Bronchial epithelial cell (primary cell): ENCODE measurements around the gene IL17C. TPM values are rescaled to one million over a fixed set of nuclear protein-coding genes. Genes with fewer than 3 reads are reported as not detected.
"Not testable (repeated sequence)": the region's sequence is repeated elsewhere in the genome, so short reads cannot be mapped to it uniquely, and the experiment has no call there.

Experiments
- DNase-seq: peaks from one replicate; pipeline ENCODE4 v3.0.0-alpha.2; 2010; ENCODE audit warnings: low read depth
- FAIRE-seq: peaks from 2 replicates; lab custom pipeline; 2011; peaks lifted over from hg19 to GRCh38; lab: Jason Lieb, UNC
- H3K27me3 ChIP-seq: 2 replicates; pipeline ENCODE4 v1.5.1; 2011; ENCODE audit warnings: low read length; ENCODE audit not compliant: control insufficient read depth, insufficient read depth
- H3K36me3 ChIP-seq: 2 replicates; pipeline ENCODE4 v1.5.1; 2011; ENCODE audit warnings: low read length; ENCODE audit not compliant: control insufficient read depth, insufficient read depth
- H3K4me3 ChIP-seq: 2 replicates; pipeline ENCODE4 v1.5.1; 2011; ENCODE audit warnings: mild to moderate bottlenecking, low read depth, low read length, control low read depth
- total RNA-seq: library from RNA; depleted of rRNA; stranded (reverse); fragments of >200 nt; gene quantifications from 2 replicates; pipeline ENCODE4 v1.2.1, GENCODE V29; 2014
- TF ChIP-seq, protein P1 (sequence below): IDR thresholded peaks from 2 replicates; pipeline ENCODE4 v1.5.1; 2011; ENCODE audit warnings: mild to moderate bottlenecking, moderate library complexity, low read length, control low read depth, inconsistent platforms; ENCODE audit not compliant: insufficient read depth, severe bottlenecking

The IL17C gene
- total RNA-seq, 1 donor from 2014 or later = under 0.01 TPM

GRCh38 chr16:88605186-88606147, 32.9 kb upstream of the IL17C start:
- H3K4me3 ChIP-seq = no peak overlapping the region
- H3K27me3 ChIP-seq = no peaks in the 10 kb centered on the region
- DNase-seq = no peak
- H3K36me3 ChIP-seq = peaks cover 34% of the 10 kb centered on the region
- TF ChIP-seq, protein P1, sequence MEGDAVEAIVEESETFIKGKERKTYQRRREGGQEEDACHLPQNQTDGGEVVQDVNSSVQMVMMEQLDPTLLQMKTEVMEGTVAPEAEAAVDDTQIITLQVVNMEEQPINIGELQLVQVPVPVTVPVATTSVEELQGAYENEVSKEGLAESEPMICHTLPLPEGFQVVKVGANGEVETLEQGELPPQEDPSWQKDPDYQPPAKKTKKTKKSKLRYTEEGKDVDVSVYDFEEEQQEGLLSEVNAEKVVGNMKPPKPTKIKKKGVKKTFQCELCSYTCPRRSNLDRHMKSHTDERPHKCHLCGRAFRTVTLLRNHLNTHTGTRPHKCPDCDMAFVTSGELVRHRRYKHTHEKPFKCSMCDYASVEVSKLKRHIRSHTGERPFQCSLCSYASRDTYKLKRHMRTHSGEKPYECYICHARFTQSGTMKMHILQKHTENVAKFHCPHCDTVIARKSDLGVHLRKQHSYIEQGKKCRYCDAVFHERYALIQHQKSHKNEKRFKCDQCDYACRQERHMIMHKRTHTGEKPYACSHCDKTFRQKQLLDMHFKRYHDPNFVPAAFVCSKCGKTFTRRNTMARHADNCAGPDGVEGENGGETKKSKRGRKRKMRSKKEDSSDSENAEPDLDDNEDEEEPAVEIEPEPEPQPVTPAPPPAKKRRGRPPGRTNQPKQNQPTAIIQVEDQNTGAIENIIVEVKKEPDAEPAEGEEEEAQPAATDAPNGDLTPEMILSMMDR = no peak
- FAIRE-seq = no peak

DNA sequence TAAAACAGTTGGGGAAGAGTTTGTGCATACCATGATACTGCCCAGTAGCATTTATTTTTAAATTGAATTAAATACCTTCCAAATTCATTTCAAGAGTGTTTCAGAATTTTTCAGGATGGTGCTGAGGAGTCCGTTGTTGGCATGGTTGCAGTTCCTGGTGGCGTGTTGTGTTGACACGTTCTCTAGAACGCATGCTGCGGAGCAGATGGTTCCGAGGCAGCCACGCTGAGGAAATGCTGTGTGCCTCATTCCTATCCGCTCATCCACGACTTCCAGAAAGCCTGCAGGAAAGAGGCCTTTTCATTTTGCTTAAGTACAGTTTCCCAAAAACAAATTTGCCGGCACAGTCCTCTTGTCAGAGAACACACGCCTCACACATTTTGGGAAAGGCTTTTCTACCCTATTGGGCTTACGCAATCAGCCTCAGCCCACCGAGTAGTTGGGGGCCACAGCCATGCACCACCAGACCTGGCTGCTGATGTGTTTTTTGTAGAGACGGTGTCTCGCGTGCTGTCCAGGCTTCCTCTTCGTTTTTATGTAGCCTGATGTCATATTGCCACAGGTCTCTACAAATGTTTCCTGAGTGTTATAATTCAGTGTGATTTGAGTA, 32.1 kb upstream of the IL17C start:
- Histone ChIP-seq H3K4me3 (no peak overlapping the region), H3K36me3 (peaks cover 36% of the 10 kb centered on the region), H3K27me3 (no peaks in the 10 kb centered on the region)
- TF ChIP-seq, protein P1 = no peak
- DNase-seq (no peak), FAIRE-seq (no peak)

DNA sequence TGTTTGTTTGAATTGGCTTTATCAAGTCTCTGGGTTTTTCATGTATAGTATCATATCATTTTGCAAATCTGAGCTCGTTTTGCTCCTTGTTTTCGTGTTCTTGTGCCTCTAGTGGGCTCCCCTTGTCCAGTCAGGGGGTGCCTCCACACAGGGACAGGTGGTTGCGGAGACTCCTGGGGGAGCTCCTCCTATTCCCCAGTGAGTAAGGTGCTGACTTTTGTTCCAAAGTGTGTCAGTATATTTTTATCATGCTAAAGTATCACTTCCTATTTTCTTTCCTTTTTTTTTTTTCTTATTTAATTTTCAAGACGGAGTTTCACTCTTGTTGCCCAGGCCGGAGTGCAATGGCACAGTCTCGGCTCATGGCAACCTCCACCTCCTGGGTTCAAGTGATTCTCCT, 30.3 kb upstream of the IL17C start:
- TF ChIP-seq, protein P1 = no peak

DNA sequence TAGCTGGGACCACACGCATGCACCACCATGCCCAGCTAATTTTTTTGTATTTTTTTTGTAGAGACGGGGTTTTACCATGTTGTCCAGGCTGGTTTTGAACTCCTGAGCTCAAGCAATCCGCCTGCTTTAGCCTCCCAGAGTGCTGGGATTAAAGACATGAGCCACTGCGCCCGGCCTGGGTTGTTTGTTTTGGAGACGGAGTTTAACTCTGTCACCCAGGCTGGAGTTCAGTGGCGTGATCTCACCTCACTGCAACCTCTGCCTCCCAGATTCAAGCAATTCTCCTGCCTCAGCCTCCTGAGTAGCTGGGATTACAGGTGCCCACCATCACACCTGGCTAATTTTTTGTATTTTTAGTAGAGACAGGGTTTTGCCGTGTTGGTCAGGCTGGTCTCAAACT, 28.9 kb upstream of the IL17C start:
- FAIRE-seq, H3K27me3 ChIP-seq, DNase-seq, H3K4me3 ChIP-seq: not testable (repeated sequence)
- peaks cover 32% of the 10 kb centered on the region for H3K36me3 ChIP-seq

More for the DNA sequence above, 30.3 kb upstream of the IL17C start:
- FAIRE-seq (no peak), DNase-seq (no peak)
- Histone ChIP-seq H3K27me3 (no peaks in the 10 kb centered on the region), H3K36me3 (peaks cover 32% of the 10 kb centered on the region), H3K4me3 (no peak overlapping the region)

DNA sequence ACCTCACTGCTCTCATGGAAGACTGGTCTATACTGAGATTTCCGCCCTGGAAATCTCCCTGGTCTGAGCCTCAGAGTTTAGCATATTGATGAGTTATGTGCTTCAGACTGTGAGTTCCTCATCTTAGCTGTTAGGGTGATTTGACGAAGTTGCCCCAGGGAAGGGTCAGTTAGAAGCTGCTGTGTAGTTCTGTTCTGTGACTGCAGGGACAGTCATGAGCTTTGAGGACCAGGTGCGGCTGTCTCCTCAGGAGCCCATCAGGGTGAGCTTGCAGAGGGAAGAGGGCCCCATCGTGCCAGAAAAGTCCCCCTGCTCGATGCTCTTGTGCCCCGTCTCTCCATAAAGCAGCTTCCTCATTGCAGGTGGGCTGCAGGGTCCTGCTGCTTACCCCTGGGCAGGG, 28.3 kb upstream of the IL17C start:
- DNase-seq = no peak
- Histone ChIP-seq H3K27me3 (no peaks in the 10 kb centered on the region), H3K4me3 (no peak overlapping the region), H3K36me3 (peaks cover 28% of the 10 kb centered on the region)
- FAIRE-seq = no peak
- TF ChIP-seq, protein P1 = peak; percentile 5

DNA sequence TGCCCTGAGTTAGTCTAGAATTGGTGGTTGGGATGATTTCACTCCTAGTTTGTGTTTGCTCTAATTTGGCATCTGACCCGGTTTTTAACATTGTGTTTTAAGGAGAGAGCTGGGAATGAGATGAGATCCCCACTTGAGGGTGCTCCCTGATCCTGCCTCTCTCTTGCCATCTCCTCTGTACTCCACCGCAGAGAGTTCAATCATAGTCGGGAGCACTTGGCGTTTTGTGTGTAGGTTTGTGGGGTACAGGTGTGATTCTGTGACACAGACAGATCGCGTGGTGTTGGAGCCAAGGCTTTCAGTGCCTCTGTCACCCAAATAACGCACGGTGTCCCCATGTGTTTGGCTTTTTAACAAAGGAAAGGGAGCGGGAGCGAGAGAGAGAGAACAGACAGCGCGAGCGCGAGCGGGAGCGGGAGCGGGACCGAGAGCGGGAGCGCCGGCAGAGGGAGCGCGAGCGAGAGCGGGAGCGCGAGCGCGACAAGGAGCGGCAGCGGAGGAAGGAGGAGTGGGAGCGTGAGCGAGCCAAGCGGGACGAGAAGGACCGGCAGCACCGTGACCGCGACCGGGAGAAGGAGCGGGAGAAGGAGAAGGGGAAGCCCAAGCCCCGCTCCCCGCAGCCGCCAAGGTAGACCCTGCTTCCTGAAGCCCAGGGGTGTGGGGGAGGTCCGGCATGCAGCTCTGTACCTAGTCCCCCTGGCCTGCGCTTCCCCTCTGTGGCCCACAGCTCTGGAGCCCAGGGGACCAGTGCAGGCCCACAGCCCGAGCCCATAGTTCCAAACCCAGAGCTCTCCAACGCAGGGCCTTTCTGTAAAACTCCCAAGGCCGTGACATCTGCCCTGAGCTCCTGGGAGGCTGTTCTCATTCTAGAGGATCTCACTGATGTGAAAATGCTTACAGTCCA, 27.2 kb upstream of the IL17C start:
- H3K27me3 ChIP-seq = no peaks in the 10 kb centered on the region
- TF ChIP-seq, protein P1 = no peak
- DNase-seq (no peak), FAIRE-seq (no peak)
- H3K4me3 ChIP-seq = no peak overlapping the region
- peaks cover 23% of the 10 kb centered on the region for H3K36me3 ChIP-seq
